ELF-1 (cell line): ENCODE results near the gene GDF10.
A peak's percentile ranks its signal among the peaks of the same experiment; 100 is the strongest.

Experiments used
- DNase-seq: peaks from one replicate; pipeline ENCODE4 v3.0.0-alpha.2; 2016; ENCODE audit warnings: low read depth, low spot score

The GDF10 gene

GRCh38 chr10:47294057-47294456, 5.9 kb upstream of the GDF10 start:
- no peak for DNase-seq

DNA sequence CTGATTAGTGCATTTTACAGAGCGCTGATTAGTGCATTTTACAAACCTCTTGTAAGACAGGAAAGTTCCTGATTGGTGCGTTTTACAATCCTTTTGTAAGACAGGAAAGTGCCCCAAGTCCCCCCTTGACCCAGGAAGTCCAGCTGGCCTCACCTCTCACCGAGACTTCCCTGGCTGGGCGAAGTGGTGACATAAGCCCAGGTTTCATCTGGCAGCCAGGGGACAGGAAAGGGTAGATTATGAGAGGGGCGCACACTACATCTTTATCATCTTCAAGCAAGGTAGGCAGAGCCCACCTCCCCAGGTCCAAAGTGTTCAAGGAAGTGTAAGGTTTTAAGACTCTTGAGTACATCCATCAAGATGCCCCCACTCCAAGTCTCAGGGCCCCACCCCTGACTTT, 5.5 kb upstream of the GDF10 start:
- DNase-seq = no peak

GRCh38 chr10:47295411-47295810, 4.6 kb upstream of the GDF10 start:
- DNase-seq = no peak

- no peak for DNase-seq
Measured at GRCh38 chr10:47296156-47296894, 3.7 kb upstream of the GDF10 start.

GRCh38 chr10:47296941-47297340, 3.1 kb upstream of the GDF10 start:
- no peak for DNase-seq

DNA sequence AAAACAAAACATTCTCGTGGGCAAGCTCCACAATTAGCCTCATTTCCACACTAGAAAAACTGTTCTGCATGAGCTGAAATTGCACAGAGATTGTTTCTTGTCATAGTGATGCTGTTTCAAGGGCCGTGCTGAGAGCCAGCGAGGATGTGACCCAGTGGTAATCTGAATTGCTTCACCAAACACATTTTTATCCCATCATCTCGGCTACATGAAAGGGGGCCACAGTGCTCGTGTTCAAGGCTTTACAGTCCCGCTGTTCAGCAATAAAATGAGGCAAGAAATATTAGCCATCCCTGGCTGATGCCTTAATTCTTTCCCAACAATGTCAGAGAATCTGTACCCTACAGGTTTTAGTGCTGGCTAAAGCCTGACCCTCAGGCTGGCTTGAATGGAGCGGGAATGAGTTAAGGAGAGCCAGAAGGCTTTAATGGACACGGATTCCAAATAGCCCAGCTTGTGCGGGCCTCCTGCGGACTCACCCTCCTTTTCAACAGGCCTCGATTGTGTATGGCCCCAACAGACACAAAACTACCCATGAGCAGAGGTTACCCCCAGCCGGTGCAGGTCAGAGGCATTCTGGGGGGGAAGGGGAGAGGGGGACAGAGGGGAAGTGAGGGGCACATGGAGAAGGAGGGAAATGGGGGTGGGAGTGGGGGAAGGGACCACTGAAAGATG, 2.0 kb upstream of the GDF10 start:
- DNase-seq = no peak

GRCh38 chr10:47298715-47299114, 1.3 kb upstream of the GDF10 start:
- no peak for DNase-seq

GRCh38 chr10:47300429-47300931, 483 bp downstream of the GDF10 start:
- DNase-seq = peak; percentile 40

DNA sequence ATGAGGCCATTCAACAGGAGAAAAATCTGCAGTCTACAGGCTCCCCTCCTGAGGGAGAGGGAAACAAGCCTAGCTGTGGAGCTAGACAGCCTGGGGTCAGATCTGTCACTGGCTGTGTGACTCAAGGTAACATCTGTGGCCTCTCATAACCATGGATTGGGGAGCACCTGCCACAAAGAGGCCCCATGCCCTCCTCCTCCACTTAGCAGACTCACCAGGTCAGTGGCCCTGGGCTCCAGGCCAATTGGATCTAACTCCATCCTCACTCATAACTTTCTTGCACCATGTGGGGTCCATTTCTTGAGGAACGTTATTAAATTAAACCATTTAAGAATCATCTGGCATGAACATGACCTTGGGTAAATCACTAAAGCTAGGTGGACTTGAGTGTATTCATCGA, 1.8 kb downstream of the GDF10 start:
- DNase-seq = no peak

GRCh38 chr10:47303105-47303504, 3.1 kb downstream of the GDF10 start:
- no peak for DNase-seq

DNA sequence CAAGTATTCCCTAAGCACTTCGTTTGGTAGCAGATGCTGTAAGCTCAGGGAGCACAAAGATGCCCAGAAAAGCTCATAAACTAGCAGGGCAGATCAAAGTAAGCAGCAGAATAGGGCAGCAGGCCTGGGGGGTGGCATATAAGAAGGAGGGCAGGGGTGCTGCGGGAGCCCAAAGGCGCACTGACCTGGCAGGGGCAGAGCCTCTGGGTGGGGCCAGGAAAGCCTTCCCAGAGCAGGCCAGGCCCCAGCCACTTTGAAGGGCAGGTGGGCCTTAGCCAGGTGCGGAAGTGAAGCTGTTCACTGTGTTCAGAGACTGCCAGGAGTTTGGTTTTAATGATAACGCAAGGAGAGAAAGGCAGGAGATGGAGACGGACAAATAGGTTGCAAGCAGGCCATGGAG, 3.9 kb downstream of the GDF10 start:
- no peak for DNase-seq

DNA sequence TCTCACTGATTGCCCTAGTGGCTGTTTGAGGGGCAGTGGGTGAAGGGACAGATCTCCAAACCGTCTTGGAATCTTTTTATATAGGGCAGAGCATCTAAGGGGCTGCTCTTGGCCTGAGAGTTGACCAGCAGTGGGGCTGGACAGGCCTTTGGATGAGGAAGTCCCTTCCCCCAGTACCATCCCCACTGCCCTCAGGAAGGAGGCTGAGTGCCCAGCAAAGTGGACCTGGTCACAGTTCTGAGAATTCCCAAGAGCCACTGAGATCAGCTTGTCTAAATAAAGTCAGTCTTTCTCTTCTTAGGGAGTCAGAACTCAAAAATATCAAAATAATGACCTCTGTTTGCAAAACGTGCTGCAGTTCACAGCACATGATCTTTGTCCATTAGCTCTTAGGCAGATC, 5.6 kb downstream of the GDF10 start:
- no peak for DNase-seq

- DNase-seq = no peak
Measured at GRCh38 chr10:47306387-47307210, 6.6 kb downstream of the GDF10 start.

DNA sequence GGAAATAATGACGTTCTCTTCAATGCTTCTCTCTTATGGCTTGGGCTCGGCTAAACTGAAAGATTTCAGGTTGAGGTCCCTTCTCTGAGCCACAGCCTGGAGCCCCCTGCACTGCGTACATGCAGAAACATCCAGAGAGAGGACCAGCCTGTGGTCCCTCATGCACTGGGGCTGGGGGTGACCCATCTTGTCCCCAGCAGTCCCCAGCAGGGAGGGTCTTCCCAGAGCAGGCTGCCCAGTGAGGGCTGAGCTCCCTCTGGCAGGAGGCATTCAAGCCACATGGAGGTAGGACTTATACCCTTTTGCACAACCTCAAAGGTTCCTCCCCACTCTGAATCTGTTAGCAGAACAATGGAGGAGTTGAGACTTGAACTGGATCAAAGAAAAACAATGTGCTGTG, 7.4 kb downstream of the GDF10 start:
- no peak for DNase-seq

DNA sequence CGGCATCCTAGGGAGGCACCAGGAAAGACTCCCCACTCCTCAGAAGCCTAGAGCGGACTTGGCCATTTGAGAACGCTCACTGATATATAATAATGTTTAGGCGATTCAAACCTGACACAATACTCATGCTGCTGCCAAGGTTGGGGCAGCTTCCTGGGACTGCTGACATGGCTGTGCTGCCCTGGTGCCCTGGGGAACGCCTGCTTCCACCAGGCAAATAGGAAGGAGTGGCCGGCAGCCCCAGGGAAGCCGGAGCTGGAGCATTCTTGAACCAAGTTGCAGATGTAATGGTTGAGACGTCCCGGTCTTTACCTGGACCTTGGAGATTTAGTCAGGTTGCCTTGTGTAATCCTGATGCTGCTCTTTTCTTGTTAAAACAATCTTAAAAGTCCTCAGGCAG, 8.8 kb downstream of the GDF10 start:
- DNase-seq = no peak

DNA sequence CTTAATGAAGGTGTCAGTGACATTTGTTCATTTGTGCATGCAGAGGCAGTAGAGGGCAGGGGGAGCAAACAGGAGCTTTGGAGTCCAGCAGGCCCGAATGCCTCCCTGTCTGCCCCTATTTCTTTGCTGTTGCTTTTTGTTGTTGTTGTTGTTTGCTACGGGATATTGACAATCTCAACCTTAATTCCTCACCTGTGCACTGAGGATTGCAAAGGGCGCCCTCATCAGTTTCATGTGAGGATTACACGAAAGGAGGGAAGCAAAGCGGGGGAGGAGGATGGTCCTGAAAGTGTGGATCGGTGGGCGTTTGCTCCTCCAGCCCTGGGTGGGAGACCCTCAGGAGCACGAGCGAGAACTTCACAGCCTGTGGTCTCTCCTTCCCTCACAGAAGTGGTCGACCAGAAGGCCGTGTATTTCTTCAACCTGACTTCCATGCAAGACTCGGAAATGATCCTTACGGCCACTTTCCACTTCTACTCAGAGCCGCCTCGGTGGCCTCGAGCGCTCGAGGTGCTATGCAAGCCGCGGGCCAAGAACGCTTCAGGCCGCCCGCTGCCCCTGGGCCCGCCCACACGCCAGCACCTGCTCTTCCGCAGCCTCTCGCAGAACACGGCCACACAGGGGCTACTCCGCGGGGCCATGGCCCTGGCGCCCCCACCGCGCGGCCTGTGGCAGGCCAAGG, 9.6 kb downstream of the GDF10 start:
- DNase-seq = no peak

DNA sequence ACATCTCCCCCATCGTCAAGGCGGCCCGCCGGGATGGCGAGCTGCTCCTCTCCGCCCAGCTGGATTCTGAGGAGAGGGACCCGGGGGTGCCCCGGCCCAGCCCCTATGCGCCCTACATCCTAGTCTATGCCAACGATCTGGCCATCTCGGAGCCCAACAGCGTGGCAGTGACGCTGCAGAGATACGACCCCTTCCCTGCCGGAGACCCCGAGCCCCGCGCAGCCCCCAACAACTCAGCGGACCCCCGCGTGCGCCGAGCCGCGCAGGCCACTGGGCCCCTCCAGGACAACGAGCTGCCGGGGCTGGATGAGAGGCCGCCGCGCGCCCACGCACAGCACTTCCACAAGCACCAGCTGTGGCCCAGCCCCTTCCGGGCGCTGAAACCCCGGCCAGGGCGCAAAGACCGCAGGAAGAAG, 10.1 kb downstream of the GDF10 start:
- DNase-seq = no peak

DNA sequence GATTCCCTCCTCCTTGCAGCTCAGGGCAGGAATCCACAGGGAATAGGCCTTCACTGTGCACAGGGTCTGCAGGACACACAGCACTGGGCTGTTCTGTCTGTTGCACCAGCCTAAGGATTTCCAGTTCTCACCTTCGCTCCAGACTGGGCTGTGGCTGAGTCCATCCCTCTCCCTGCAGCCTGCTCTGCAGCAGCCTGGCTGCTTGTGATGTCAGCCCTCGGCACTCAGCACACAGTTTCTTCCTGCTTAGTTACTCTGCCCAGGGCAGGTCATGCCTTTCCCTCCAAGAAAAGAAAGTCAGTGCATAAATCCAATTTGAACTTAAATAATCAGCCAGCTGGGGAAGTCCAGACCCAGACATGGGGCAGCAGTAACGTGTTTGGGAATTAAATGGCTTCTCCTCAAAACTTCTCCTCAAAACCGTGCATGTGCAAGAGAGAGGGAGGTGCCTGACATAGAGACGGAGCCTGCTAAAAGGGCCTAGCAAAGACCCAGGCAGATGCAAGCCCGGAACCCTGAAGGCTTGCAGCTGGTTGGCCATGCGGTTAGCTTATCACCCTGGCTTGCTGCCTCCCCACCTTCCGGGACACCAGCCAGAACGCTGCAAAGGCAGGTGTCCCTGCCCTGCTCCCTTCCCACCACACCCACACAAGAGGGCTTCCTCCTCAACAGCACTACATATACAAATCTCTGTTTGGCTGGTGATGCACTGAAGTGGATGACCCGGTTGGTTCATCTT, 11.4 kb downstream of the GDF10 start:
- DNase-seq = peak; percentile 52

DNA sequence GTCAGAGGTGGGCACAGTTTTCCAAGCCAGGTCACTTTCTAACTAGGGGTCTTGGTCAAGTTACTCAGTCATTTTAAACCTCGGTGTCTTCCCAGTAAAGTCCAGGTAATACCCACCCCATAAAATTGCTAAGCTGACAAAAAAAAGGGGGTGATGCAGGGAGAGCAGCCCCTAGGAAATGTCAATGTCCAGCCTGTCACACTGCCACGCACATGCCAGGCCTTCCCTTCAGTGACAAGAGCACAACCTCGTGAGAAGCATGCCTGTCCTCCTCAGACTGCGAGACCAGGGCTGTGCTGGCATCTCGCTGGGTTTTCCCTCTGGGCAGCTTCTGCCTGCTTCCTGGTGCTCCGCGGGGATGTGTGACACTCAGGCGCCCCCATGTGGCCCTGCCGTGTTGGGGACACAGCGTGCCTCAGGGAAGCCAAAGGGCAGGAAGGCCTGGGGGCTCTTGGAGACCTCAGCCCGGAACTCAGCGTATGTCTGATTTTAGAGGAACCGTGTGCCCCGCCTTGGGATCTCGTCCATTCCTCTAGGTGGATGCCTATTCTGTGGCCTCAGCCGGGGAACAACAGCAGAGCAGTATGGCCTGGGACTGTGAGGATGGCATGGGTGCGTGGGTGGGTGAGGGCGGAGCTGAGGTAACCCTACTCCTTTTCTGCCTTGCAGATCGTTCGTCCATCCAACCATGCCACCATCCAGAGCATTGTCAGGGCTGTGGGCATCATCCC, 12.1 kb downstream of the GDF10 start:
- DNase-seq = peak; percentile 90

GRCh38 chr10:47312663-47312995, 12.6 kb downstream of the GDF10 start:
- no peak for DNase-seq
